H9 (cell line): ENCODE data around the gene SRD5A3. TPM values are rescaled to one million over a fixed set of nuclear protein-coding genes. Genes with fewer than 3 reads are reported as not detected.

ENCODE experiments used
- DNase-seq: peaks from one replicate; pipeline ENCODE4 v3.0.0-alpha.2; 2017
- H2AFZ ChIP-seq: one replicate; pipeline ENCODE4 v1.6.1; 2013; ENCODE audit warnings: mild to moderate bottlenecking, low read length, control low read depth, moderate library complexity
- H2AK5ac ChIP-seq: 2 replicates; pipeline ENCODE4 v1.6.1; 2013; ENCODE audit warnings: low read length, control low read depth, mixed read lengths; ENCODE audit not compliant: insufficient read length
- H2BK120ac ChIP-seq: one replicate; pipeline ENCODE4 v1.6.1; 2013; ENCODE audit warnings: low read depth, mild to moderate bottlenecking, low read length, control low read depth, inconsistent platforms; ENCODE audit not compliant: poor library complexity, severe bottlenecking
- H2BK12ac ChIP-seq: 2 replicates; pipeline ENCODE4 v1.6.1; 2013; ENCODE audit warnings: low read length, control low read depth, mixed read lengths, low read depth; ENCODE audit not compliant: insufficient read length
- H2BK15ac ChIP-seq: 2 replicates; pipeline ENCODE4 v1.6.1; 2013; ENCODE audit warnings: low read depth, low read length, control low read depth
- H2BK20ac ChIP-seq: one replicate; pipeline ENCODE4 v1.6.1; 2013; ENCODE audit warnings: low read depth, mild to moderate bottlenecking, low read length, control low read depth, inconsistent platforms; ENCODE audit not compliant: poor library complexity, severe bottlenecking
- H2BK5ac ChIP-seq: 2 replicates; pipeline ENCODE4 v1.6.1; 2013; ENCODE audit warnings: low read length, control low read depth, mixed read lengths; ENCODE audit not compliant: insufficient read length
- H3K14ac ChIP-seq: 2 replicates; pipeline ENCODE4 v1.6.1; 2013; ENCODE audit warnings: low read length, control low read depth; ENCODE audit not compliant: insufficient read depth
- H3K18ac ChIP-seq: 2 replicates; pipeline ENCODE4 v1.6.1; 2013; ENCODE audit warnings: low read depth, mild to moderate bottlenecking, mixed read lengths, low read length, control low read depth; ENCODE audit not compliant: insufficient read length
- H3K23ac ChIP-seq: 2 replicates; pipeline ENCODE4 v1.6.1; 2013; ENCODE audit warnings: low read length, control low read depth, mixed read lengths, low read depth; ENCODE audit not compliant: insufficient read length
- H3K23me2 ChIP-seq: 2 replicates; pipeline ENCODE4 v1.6.1; 2013; ENCODE audit warnings: low read depth, mild to moderate bottlenecking, mixed read lengths, low read length, control low read depth; ENCODE audit not compliant: insufficient read length, poor library complexity, severe bottlenecking
- H3K27ac ChIP-seq: 2 replicates; pipeline ENCODE4 v1.5.1; 2013; ENCODE audit warnings: low read length, control low read depth, mixed read lengths, low read depth; ENCODE audit not compliant: insufficient read length
- H3K27me3 ChIP-seq: 2 replicates; pipeline ENCODE4 v1.6.1; 2013; ENCODE audit warnings: low read length, control low read depth, inconsistent platforms; ENCODE audit not compliant: insufficient read depth
- H3K4ac ChIP-seq: 2 replicates; pipeline ENCODE4 v1.6.1; 2013; ENCODE audit warnings: low read depth, mild to moderate bottlenecking, control low read depth, inconsistent platforms, low read length, moderate library complexity
- H3K4me1 ChIP-seq: 2 replicates; pipeline ENCODE4 v1.6.1; 2013; ENCODE audit warnings: low read length, control low read depth, inconsistent platforms; ENCODE audit not compliant: insufficient read depth
- H3K4me2 ChIP-seq: 2 replicates; pipeline ENCODE4 v1.6.1; 2013; ENCODE audit warnings: low read length, control low read depth, mixed read lengths; ENCODE audit not compliant: insufficient read length, insufficient read depth
- H3K56ac ChIP-seq: 2 replicates; pipeline ENCODE4 v1.6.1; 2013; ENCODE audit warnings: low read depth, mild to moderate bottlenecking, mixed read lengths, low read length, control low read depth; ENCODE audit not compliant: insufficient read length
- H3K79me1 ChIP-seq: 2 replicates; pipeline ENCODE4 v1.6.1; 2013; ENCODE audit warnings: low read depth, mild to moderate bottlenecking, moderate library complexity, low read length, control low read depth, inconsistent platforms; ENCODE audit not compliant: insufficient read depth, poor library complexity, severe bottlenecking
- H3K79me2 ChIP-seq: 2 replicates; pipeline ENCODE4 v1.6.1; 2013; ENCODE audit warnings: low read length, control low read depth, inconsistent platforms; ENCODE audit not compliant: insufficient read depth
- H3K9ac ChIP-seq: 2 replicates; pipeline ENCODE4 v1.6.1; 2013; ENCODE audit warnings: low read length, control low read depth, mixed read lengths; ENCODE audit not compliant: insufficient read length; ENCODE audit errors: extremely low read depth
- H3K9me3 ChIP-seq: one replicate; pipeline ENCODE4 v1.6.1; 2013; ENCODE audit warnings: low read depth, low read length, inconsistent platforms; ENCODE audit not compliant: control insufficient read depth
- H3T11ph ChIP-seq: one replicate; pipeline ENCODE4 v1.6.1; 2013; ENCODE audit warnings: mild to moderate bottlenecking, low read length, control low read depth, inconsistent platforms
- H4K20me1 ChIP-seq: one replicate; pipeline ENCODE4 v1.6.1; 2013; ENCODE audit not compliant: control insufficient read depth, insufficient read length, insufficient read depth
- H4K5ac ChIP-seq: 2 replicates; pipeline ENCODE4 v1.6.1; 2013; ENCODE audit warnings: low read depth, mild to moderate bottlenecking, mixed read lengths, low read length, control low read depth; ENCODE audit not compliant: insufficient read length
- H4K8ac ChIP-seq: replicated peaks from 2 replicates; pipeline ENCODE4 v1.6.1; 2013; ENCODE audit warnings: low read length, control low read depth, mixed read lengths, low read depth; ENCODE audit not compliant: insufficient read length
- H4K91ac ChIP-seq: 2 replicates; pipeline ENCODE4 v1.6.1; 2013; ENCODE audit warnings: low read depth, mild to moderate bottlenecking, moderate library complexity, mixed read lengths, low read length, control low read depth; ENCODE audit not compliant: insufficient read length
- H3K27ac Mint-ChIP-seq, 3 experiments: 2 replicates in 2 of 3; 3 replicates in 1 of 3; pipeline ENCODE4 v1.8.0; 2020 to 2021; ENCODE audit warnings: mixed read lengths in 3 of 3, mild to moderate bottlenecking in 1 of 3, moderate library complexity in 1 of 3
- H3K27me3 Mint-ChIP-seq: 2 replicates; pipeline ENCODE4 v1.8.0; 2021; ENCODE audit warnings: low read depth, mild to moderate bottlenecking, moderate library complexity, mixed read lengths
- H3K36me3 Mint-ChIP-seq, 3 experiments: 2 replicates in 2 of 3; 3 replicates in 1 of 3; pipeline ENCODE4 v1.8.0; 2020 to 2021; ENCODE audit warnings: low read depth in 3 of 3, mixed read lengths in 3 of 3; ENCODE audit not compliant: insufficient read depth in 1 of 3
- H3K4me1 Mint-ChIP-seq, 2 experiments: 2 replicates each; pipeline ENCODE4 v1.8.0; 2020; ENCODE audit warnings: mixed read lengths in 2 of 2
- H3K4me3 Mint-ChIP-seq, 2 experiments: 2 replicates in 1 of 2; 3 replicates in 1 of 2; pipeline ENCODE4 v1.8.0; 2020 to 2021; ENCODE audit warnings: mild to moderate bottlenecking in 2 of 2, mixed read lengths in 2 of 2, moderate library complexity in 1 of 2
- H3K9me3 Mint-ChIP-seq, 2 experiments: 2 replicates in 1 of 2; 3 replicates in 1 of 2; pipeline ENCODE4 v1.8.0; 2020; ENCODE audit warnings: mild to moderate bottlenecking in 2 of 2, mixed read lengths in 2 of 2, moderate library complexity in 1 of 2
- WGBS: extraction: QIAGEN DNeasy Blood & Tissue Kit; methylation state at CpG from one replicate; pipeline ENCODE4 v1.1.7; 2013; ENCODE audit warnings: missing lambda C conversion rate, low lambda C conversion rate, mixed read lengths; ENCODE audit not compliant: insufficient read length; ENCODE audit errors: extremely low coverage; 5-methylcytosine and 5-hydroxymethylcytosine counted together
- total RNA-seq: library from RNA; stranded (reverse); gene quantifications from 2 replicates; pipeline ENCODE4 v1.2.1, GENCODE V29; 2021
- TF ChIP-seq, protein P1 (sequence below): fragments of 200-600 bp; sonication (generic); conservative IDR thresholded peaks from 3 replicates; pipeline ENCODE4 v1.8.0; 2021; ENCODE audit warnings: antibody characterized with exemption, mild to moderate bottlenecking

The SRD5A3 gene
- total RNA-seq, 1 experiment from 2014 or later: 35.0 TPM

DNA sequence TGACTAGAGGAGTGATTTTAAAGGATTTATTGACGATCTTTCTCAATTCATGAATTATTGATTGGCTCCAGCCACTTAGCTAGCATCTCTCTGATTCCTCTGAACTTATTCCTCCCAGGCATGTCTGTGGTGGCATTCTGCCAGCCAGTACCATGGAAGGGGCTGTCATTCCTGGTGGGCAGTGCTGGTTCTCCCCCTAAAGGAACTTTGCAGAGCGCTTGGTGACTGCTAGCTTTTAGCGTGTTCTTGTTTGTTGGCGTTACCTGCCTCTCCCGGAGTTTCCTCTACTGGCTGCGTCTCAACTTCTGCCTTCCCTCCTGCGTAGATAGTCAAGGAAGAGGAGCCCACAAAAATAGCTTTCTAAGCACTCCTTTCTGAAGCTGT is 19.3 kb downstream of the SRD5A3 start:
- no peak overlapping the region for H4K5ac ChIP-seq
- H3K79me1 ChIP-seq: no peaks in the 10 kb centered on the region
- DNase-seq: no peak
- H3K9me3 Mint-ChIP-seq: no peaks in the 10 kb centered on the region
- H3K4me2 ChIP-seq: no peak overlapping the region
- no peak overlapping the region for H3K56ac ChIP-seq
- H2BK5ac ChIP-seq: no peak overlapping the region
- no peak overlapping the region for H3K23ac ChIP-seq
- no peaks in the 10 kb centered on the region for H3K27me3 Mint-ChIP-seq
- no peak overlapping the region for H2BK12ac ChIP-seq
- no peak overlapping the region for H3K9ac ChIP-seq
- H4K91ac ChIP-seq: no peak overlapping the region
- no peaks in the 10 kb centered on the region for H4K20me1 ChIP-seq
- H2AFZ ChIP-seq: no peak overlapping the region
- H2BK20ac ChIP-seq: no peak overlapping the region
- H3T11ph ChIP-seq: no peak overlapping the region
- peak overlapping the region; percentile 5 to 96 (median 85); a peak in 5 of 7 replicates for H3K27ac Mint-ChIP-seq
- H3K27ac ChIP-seq: no peak overlapping the region
- H3K14ac ChIP-seq: no peak overlapping the region
- H3K9me3 ChIP-seq: no peaks in the 10 kb centered on the region
- TF ChIP-seq, protein P1, sequence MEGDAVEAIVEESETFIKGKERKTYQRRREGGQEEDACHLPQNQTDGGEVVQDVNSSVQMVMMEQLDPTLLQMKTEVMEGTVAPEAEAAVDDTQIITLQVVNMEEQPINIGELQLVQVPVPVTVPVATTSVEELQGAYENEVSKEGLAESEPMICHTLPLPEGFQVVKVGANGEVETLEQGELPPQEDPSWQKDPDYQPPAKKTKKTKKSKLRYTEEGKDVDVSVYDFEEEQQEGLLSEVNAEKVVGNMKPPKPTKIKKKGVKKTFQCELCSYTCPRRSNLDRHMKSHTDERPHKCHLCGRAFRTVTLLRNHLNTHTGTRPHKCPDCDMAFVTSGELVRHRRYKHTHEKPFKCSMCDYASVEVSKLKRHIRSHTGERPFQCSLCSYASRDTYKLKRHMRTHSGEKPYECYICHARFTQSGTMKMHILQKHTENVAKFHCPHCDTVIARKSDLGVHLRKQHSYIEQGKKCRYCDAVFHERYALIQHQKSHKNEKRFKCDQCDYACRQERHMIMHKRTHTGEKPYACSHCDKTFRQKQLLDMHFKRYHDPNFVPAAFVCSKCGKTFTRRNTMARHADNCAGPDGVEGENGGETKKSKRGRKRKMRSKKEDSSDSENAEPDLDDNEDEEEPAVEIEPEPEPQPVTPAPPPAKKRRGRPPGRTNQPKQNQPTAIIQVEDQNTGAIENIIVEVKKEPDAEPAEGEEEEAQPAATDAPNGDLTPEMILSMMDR: no peak
- H2BK120ac ChIP-seq: no peak overlapping the region
- no peaks in the 10 kb centered on the region for H3K27me3 ChIP-seq
- H2AK5ac ChIP-seq: no peak overlapping the region
- peaks cover 38 to 39% of the 10 kb centered on the region in 2 experiments for H3K4me1 Mint-ChIP-seq
- no peaks in the 10 kb centered on the region for H3K23me2 ChIP-seq
- H3K36me3 Mint-ChIP-seq: peaks cover 9 to 37% (median 31%) of the 10 kb centered on the region in 3 experiments
- H3K4me1 ChIP-seq: peaks cover 12% of the 10 kb centered on the region
- WGBS: no CpG with 5 or more reads among the region's 7 CpGs
- no peak overlapping the region for H3K4me3 Mint-ChIP-seq
- H3K4ac ChIP-seq: no peak overlapping the region
- H4K8ac ChIP-seq: no peak overlapping the region
- no peak overlapping the region for H3K18ac ChIP-seq
- H2BK15ac ChIP-seq: no peak overlapping the region
- H3K79me2 ChIP-seq: no peaks in the 10 kb centered on the region
